Caco-2 (cell line): ENCODE measurements around the gene ATP2C1. TPM values are rescaled to one million over a fixed set of nuclear protein-coding genes. Genes with fewer than 3 reads are reported as not detected.

ENCODE experiments used
- BruUV-seq: library from RNA; stranded (reverse); fragments of 400-500 nt; replicated peaks from 2 replicates; lab custom pipeline; 2021; lab: Mats Ljungman, UMichigan
- CTCF ChIA-PET: fragments of 300-600 bp; sonication (Branson Sonifier 250); formaldehyde crosslinking; loops from one replicate; lab custom pipeline; 2022; ENCODE audit warnings: antibody characterized with exemption; lab: Charles Lee
- POLR2A ChIA-PET: fragments of 300-600 bp; sonication (Branson Sonifier 250); formaldehyde crosslinking; loops from one replicate; lab custom pipeline; 2022; ENCODE audit warnings: antibody characterized with exemption; lab: Charles Lee
- DNase-seq, 2 experiments: peaks; one replicate each; pipeline versions ENCODE4 v3.0.0 to v3.0.0-alpha.2; 2020 to 2022
- H3K27me3 ChIP-seq: replicated peaks from 2 replicates; pipeline ENCODE4 v1.6.0; 2011; ENCODE audit warnings: low read length; ENCODE audit not compliant: control insufficient read depth, insufficient read depth
- H3K36me3 ChIP-seq: 2 replicates; pipeline ENCODE4 v1.5.1; 2011; ENCODE audit warnings: low read length; ENCODE audit not compliant: control insufficient read depth, insufficient read depth
- H3K4me1 ChIP-seq: fragments of 250-450 bp; sonication (Bioruptor Pico); 2 replicates; pipeline ENCODE4 v1.5.1; 2020; ENCODE audit warnings: mild to moderate bottlenecking
- H3K4me3 ChIP-seq: 2 replicates; pipeline ENCODE4 v1.5.1; 2011; ENCODE audit warnings: low read depth, mild to moderate bottlenecking, control low read depth, low read length
- H3K9me3 ChIP-seq: fragments of 250-450 bp; sonication (Bioruptor Pico); 2 replicates; pipeline ENCODE4 v1.5.1; 2020; ENCODE audit warnings: mild to moderate bottlenecking, moderate library complexity
- H3K27ac Mint-ChIP-seq: one replicate; pipeline ENCODE4 v1.8.0; 2022; ENCODE audit warnings: mixed read lengths; ENCODE audit not compliant: unreplicated experiment
- H3K27me3 Mint-ChIP-seq: one replicate; pipeline ENCODE4 v1.8.0; 2022; ENCODE audit warnings: mixed read lengths; ENCODE audit not compliant: insufficient read depth, unreplicated experiment
- H3K36me3 Mint-ChIP-seq: one replicate; pipeline ENCODE4 v1.8.0; 2022; ENCODE audit warnings: mild to moderate bottlenecking, mixed read lengths; ENCODE audit not compliant: insufficient read depth, unreplicated experiment
- H3K4me1 Mint-ChIP-seq: one replicate; pipeline ENCODE4 v1.8.0; 2022; ENCODE audit warnings: low read depth, mixed read lengths; ENCODE audit not compliant: unreplicated experiment
- H3K4me3 Mint-ChIP-seq: one replicate; pipeline ENCODE4 v1.8.0; 2022; ENCODE audit warnings: mild to moderate bottlenecking, moderate library complexity, mixed read lengths; ENCODE audit not compliant: unreplicated experiment
- H3K9me3 Mint-ChIP-seq: one replicate; pipeline ENCODE4 v1.8.0; 2022; ENCODE audit warnings: mixed read lengths; ENCODE audit not compliant: unreplicated experiment
- intact Hi-C: fragments of 100-400 bp; cut with micrococcal nuclease; formaldehyde crosslinking; loops from one replicate; pipeline ENCODE4 v1.10.0; 2022; ENCODE audit not compliant: unreplicated experiment
- total RNA-seq: library from RNA; stranded (reverse); gene quantifications from 2 replicates; pipeline ENCODE4 v1.2.3, GENCODE V29; 2022
- TF ChIP-seq, protein P1 (sequence below), 2 experiments: fragments of 200-600 bp in 1 of 2; IDR thresholded peaks; 1 replicate in 1 of 2; 2 replicates in 1 of 2; pipeline versions ENCODE4 v1.5.1 to v1.8.0; 2011 to 2022; ENCODE audit warnings: antibody characterized with exemption in 1 of 2, control low read depth in 1 of 2, inconsistent platforms in 1 of 2, low read depth in 1 of 2, low read length in 1 of 2, mild to moderate bottlenecking in 1 of 2, moderate library complexity in 1 of 2; ENCODE audit not compliant: insufficient read depth in 1 of 2, severe bottlenecking in 1 of 2, unreplicated experiment in 1 of 2

Gene ATP2C1
- total RNA-seq, 1 experiment from 2014 or later, result 64.9 TPM

DNA sequence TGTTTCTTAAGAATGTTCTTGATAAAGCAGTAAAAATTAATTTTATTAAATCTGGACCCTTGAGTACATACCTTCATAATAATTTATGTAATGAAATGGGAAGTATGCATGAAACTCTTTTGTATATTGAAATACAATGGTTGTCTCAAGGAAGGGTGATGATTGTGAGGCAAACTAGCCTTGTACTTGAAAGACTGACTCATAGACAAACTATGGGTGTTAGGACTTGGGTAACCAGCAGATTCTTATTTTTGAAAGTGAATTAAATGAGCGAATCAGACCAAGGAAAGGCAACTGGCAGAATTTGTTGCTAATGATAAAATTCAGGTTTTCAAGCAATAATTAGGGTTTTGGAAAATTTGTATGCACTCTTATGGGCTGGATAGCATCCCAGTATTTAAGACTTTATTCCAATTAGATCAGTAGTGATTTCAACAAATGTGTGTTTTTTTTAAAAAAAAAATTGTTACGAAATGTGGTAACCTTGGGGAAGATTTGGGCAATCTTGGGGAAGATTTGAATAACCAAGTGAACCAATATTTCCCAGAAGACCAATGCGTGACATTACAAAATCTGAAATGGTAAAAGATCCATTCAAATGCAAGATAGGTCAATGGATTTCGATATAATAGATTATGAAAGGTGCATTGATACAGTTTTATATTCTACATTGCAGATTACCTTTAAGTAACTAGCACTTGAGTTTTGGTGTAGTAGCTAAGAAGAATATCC is 42.0 kb downstream of the ATP2C1 start:
- TF ChIP-seq, protein P1, sequence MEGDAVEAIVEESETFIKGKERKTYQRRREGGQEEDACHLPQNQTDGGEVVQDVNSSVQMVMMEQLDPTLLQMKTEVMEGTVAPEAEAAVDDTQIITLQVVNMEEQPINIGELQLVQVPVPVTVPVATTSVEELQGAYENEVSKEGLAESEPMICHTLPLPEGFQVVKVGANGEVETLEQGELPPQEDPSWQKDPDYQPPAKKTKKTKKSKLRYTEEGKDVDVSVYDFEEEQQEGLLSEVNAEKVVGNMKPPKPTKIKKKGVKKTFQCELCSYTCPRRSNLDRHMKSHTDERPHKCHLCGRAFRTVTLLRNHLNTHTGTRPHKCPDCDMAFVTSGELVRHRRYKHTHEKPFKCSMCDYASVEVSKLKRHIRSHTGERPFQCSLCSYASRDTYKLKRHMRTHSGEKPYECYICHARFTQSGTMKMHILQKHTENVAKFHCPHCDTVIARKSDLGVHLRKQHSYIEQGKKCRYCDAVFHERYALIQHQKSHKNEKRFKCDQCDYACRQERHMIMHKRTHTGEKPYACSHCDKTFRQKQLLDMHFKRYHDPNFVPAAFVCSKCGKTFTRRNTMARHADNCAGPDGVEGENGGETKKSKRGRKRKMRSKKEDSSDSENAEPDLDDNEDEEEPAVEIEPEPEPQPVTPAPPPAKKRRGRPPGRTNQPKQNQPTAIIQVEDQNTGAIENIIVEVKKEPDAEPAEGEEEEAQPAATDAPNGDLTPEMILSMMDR (IDR thresholded peaks at IDR 0.05; ENCODE audit: insufficient read depth in 1 of 2, low read depth in 1 of 2, low read length in 1 of 2, severe bottlenecking in 1 of 2, unreplicated experiment in 1 of 2), result no peak
- Histone ChIP-seq H3K36me3 (no peaks in the 10 kb centered on the region), H3K27me3 (no peaks in the 10 kb centered on the region), H3K4me3 (no peak overlapping the region), H3K4me1 (peaks cover 28% of the 10 kb centered on the region), H3K9me3 (no peaks in the 10 kb centered on the region)
- BruUV-seq, result no TSS peak
- H3K27ac Mint-ChIP-seq, result no peak overlapping the region
- H3K27me3 Mint-ChIP-seq, result no peaks in the 10 kb centered on the region
- peaks cover 16% of the 10 kb centered on the region for H3K36me3 Mint-ChIP-seq
- H3K4me3 Mint-ChIP-seq, result no peak overlapping the region
- intact Hi-C loops, result no loop called here
- H3K9me3 Mint-ChIP-seq, result no peaks in the 10 kb centered on the region
- DNase-seq, result no peak
- ChIA-PET POLR2A (no interaction called here), CTCF (no interaction called here)
- H3K4me1 Mint-ChIP-seq, result peaks cover 11% of the 10 kb centered on the region

DNA sequence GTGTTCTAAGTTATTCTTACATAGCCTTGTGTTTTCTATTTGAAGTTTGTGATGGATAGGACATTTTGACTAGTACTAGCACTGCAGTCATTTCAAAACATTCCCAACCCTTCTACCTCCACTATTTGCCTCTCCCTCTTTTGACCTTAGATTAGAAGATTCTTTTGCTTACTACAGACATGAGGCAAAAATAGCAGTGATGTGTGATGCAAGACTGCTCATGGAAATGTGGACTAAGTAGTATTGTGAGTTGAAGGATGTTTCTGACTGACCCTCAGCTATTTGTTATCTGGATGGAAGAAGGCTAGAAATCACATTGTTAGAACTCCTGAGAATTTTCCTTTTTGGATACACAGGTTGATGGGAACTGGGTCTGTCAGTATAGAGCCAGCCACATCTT is 45.9 kb downstream of the ATP2C1 start:
- no peaks in the 10 kb centered on the region for H3K4me1 Mint-ChIP-seq
- no peaks in the 10 kb centered on the region for H3K27me3 ChIP-seq
- TF ChIP-seq, protein P1 (IDR thresholded peaks at IDR 0.05; ENCODE audit: insufficient read depth in 1 of 2, low read depth in 1 of 2, low read length in 1 of 2, severe bottlenecking in 1 of 2, unreplicated experiment in 1 of 2), result no peak
- intact Hi-C loops, result no loop called here
- H3K4me3 ChIP-seq, result no peak overlapping the region
- H3K36me3 Mint-ChIP-seq, result peaks cover 18% of the 10 kb centered on the region
- H3K27me3 Mint-ChIP-seq, result no peaks in the 10 kb centered on the region
- no peaks in the 10 kb centered on the region for H3K9me3 ChIP-seq
- no TSS peak for BruUV-seq
- no peaks in the 10 kb centered on the region for H3K9me3 Mint-ChIP-seq
- H3K4me3 Mint-ChIP-seq, result no peak overlapping the region
- ChIA-PET CTCF (no interaction called here), POLR2A (no interaction called here)
- H3K4me1 ChIP-seq, result peaks cover 13% of the 10 kb centered on the region
- no peak for DNase-seq
- H3K27ac Mint-ChIP-seq, result no peak overlapping the region
- no peaks in the 10 kb centered on the region for H3K36me3 ChIP-seq

GRCh38 chr3:130941793-130942192 is 47.9 kb downstream of the ATP2C1 start:
- H3K27ac Mint-ChIP-seq, result no peak overlapping the region
- no peak for DNase-seq
- Histone ChIP-seq H3K4me3 (no peak overlapping the region), H3K27me3 (no peaks in the 10 kb centered on the region), H3K4me1 (peaks cover 13% of the 10 kb centered on the region), H3K36me3 (no peaks in the 10 kb centered on the region), H3K9me3 (no peaks in the 10 kb centered on the region)
- POLR2A ChIA-PET, result no interaction called here
- no peaks in the 10 kb centered on the region for H3K27me3 Mint-ChIP-seq
- H3K4me3 Mint-ChIP-seq, result no peak overlapping the region
- CTCF ChIA-PET, result no interaction called here
- TF ChIP-seq, protein P1 (IDR thresholded peaks at IDR 0.05; ENCODE audit: insufficient read depth in 1 of 2, low read depth in 1 of 2, low read length in 1 of 2, severe bottlenecking in 1 of 2, unreplicated experiment in 1 of 2), result no peak
- peaks cover 27% of the 10 kb centered on the region for H3K36me3 Mint-ChIP-seq
- no peaks in the 10 kb centered on the region for H3K9me3 Mint-ChIP-seq
- BruUV-seq, result no TSS peak
- H3K4me1 Mint-ChIP-seq, result no peaks in the 10 kb centered on the region
- intact Hi-C loops, result no loop called here
